ENCODE measurements around the gene RNU4-1.
"Not testable (repeated sequence)": the region's sequence is repeated elsewhere in the genome, so short reads cannot be mapped to it uniquely, and the experiment has no call there.

The RNU4-1 gene

DNA sequence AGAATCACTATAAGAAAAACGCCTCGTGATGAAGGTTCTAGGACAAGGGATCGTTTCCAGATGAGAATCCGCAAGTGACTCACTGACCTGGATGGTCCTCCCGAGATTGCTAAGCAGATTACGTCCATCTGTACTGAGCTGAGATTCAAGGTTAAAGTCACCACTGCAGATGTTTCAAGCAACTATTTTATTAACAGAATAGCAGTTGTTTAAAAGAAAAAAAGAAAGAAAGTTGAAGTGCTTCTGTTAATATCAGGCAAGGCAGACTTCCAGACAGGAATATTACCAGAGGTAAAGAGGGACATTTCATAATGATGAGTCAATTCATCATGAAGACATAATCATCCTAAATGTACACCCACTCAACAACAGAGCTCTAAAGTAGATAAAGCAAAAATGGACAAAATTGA lies 45.4 kb downstream of the RNU4-1 start:
- no peak overlapping the region for H3K4me3 ChIP-seq (ENCODE audit: low read depth, low read length)
- DNase-seq (ENCODE audit: low read depth), result peak; percentile 62
- TF ChIP-seq, protein P1, sequence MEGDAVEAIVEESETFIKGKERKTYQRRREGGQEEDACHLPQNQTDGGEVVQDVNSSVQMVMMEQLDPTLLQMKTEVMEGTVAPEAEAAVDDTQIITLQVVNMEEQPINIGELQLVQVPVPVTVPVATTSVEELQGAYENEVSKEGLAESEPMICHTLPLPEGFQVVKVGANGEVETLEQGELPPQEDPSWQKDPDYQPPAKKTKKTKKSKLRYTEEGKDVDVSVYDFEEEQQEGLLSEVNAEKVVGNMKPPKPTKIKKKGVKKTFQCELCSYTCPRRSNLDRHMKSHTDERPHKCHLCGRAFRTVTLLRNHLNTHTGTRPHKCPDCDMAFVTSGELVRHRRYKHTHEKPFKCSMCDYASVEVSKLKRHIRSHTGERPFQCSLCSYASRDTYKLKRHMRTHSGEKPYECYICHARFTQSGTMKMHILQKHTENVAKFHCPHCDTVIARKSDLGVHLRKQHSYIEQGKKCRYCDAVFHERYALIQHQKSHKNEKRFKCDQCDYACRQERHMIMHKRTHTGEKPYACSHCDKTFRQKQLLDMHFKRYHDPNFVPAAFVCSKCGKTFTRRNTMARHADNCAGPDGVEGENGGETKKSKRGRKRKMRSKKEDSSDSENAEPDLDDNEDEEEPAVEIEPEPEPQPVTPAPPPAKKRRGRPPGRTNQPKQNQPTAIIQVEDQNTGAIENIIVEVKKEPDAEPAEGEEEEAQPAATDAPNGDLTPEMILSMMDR (conservative IDR thresholded peaks at IDR 0.05; ENCODE audit: low read depth, low read length), result no peak

DNA sequence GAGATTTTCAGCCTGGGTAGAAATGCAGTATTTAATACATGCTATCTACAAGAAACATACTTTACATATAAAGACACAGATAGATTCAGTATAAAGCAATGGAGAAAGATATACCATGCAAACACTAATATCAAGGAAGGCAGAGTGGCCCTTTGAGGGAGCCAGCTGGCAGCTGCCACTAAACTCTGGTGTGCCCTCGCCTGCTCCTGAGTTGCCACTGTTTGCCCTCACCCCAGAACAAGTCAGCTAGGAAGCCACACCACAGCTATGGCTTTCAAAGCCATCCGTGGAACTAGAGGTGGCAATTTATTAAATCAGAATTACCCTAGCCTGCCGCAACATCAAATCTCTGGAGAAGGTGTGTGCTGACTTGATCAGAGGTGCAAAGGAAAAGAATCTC lies 45.9 kb downstream of the RNU4-1 start:
- TF ChIP-seq, protein P1 (conservative IDR thresholded peaks at IDR 0.05; ENCODE audit: low read depth, low read length), result no peak
- no peak for DNase-seq (ENCODE audit: low read depth)
- H3K4me3 ChIP-seq (ENCODE audit: low read depth, low read length), result no peak overlapping the region

DNA sequence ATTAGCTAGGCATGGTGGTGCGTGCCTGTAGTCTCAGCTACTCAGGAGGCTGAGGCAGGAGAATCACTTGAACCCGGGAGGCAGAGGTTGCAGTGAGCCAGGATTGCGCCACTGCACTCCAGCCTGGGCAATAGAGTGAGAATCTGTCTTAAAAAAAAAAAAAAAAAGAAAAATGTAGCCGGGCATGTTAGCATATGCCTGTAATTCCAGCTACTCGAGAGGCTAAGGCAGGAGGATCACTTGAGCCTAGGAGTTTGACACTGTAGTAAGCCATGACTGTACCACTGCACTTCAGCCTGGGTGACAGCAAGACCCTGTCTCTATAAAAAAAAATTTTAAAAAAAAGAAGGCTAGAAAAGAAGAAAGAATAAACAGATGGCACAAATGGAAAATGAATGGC lies 46.3 kb downstream of the RNU4-1 start:
- not testable (repeated sequence) for H3K4me3 ChIP-seq (ENCODE audit: low read depth, low read length)

More for the DNA sequence above, 46.3 kb downstream of the RNU4-1 start:
- DNase-seq (ENCODE audit: low read depth), result not testable (repeated sequence)

Data from choroid plexus epithelial cell (primary cell).